Heart left ventricle (tissue), 13 donors: Measurements from ENCODE around the gene ARHGAP40.

ENCODE experiments used
- CTCF ChIP-seq, 12 donors: fragments of 200-600 bp; sonication (generic) in 4 of 12; IDR thresholded peaks; one replicate each; pipeline versions ENCODE4 v1.5.0 to v1.8.0; 2018 to 2022; ENCODE audit warnings: antibody characterized with exemption in 12 of 12, mild to moderate bottlenecking in 5 of 12
- POLR2A ChIP-seq, 2 donors: fragments of 450-650 bp; IDR thresholded peaks; one replicate each; pipeline ENCODE4 v1.6.1; 2017; ENCODE audit warnings: antibody characterized with exemption in 2 of 2, mild to moderate bottlenecking in 2 of 2, moderate library complexity in 2 of 2
- donor health status: ischemic (EF 13 %, LVEDD 7.1; RV severe dilation, severe dysfunction).
- donor health status: DM: no; HTN: yes; CAD: no.
- donor health status: DM: no; HTN: no; CAD: no.
- donor health status: ischemic (EF 25% LVEDD 6.9; RV normal size, moderate dysfunction).
- donor health status: ischemic (EF 25% LVEDD 5.7; RV mildly dilated, moderate dysfunction).
- donor health status: ischemic (EF 35%, LVEDD 5.7; RV mildly dilated, moderate dysfunction).
- donor health status: nonischemic (EF 11% LVEDD 7.7; RV severe dilation, severe dysfunction).
- donor health status: DM: yes; HTN: yes; CAD: no.
- donor health status: PGD.
- donor health status: ischemic (EF 29% LVEDD 5.4; RV normal size, mild dysfunction).
- donor health status: nonischemic (EF 23%, LVEDD 6.1; RV moderate dilation, normal function).

GRCh38 chr20:38671186-38671585 lies 69.6 kb downstream of the ARHGAP40 start:
- TF ChIP-seq CTCF (IDR thresholded peaks at IDR 0.05), result no peak
- TF ChIP-seq POLR2A (IDR thresholded peaks at IDR 0.05), result no peak
